ENCODE measurements around the gene CCSER2.
A peak's percentile ranks its signal among the peaks of the same experiment; 100 is the strongest.
"Not testable (repeated sequence)": the region's sequence is repeated elsewhere in the genome, so short reads cannot be mapped to it uniquely, and the experiment has no call there.

CCSER2 gene

DNA sequence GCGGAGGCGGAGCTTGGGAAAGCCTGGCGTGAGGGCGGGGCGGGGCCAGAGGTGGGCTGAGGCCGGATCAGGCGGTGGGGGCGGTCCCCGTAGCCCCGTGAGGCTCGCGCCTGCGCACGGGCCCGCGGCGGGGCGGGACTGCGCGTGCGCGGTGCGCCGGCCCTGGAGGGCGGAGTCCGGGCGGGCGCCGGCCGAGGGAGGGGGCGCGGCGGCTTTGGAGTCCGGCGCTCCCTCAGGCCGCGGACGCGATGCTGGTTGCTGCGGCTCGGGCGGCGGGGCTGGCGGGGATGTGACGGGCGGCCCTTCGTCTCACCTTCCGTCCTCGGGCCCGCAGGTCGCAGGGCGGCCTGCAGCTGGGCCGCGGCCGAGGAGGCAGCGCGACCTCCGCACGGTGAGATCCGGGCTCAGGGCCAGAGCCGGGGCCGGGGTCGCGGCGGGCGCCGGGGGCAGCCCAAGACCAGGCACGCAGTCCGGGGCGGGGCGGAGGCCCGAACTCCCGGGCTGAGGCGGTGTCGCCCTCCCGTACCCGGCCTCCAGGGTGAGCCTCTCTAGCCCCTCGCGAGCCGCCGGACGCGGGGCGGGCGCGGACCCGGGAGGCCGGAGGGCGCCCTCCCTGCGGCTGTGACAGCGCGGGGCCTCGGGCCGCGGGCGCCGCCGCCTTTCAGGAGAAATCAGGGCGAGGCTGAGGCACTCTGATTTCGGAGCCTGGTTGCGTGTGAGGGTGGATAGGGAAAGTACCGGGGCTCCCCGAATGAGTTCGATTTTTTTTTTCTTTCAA lies at the start of gene CCSER2:
TSS of gene CCSER2 (plus strand) at position 172 of the 778 bp plus-strand sequence. CDS start 42,464 bp downstream, outside the sequence.
- peak; percentile 28 for DNase-seq

GRCh38 chr10:84279876-84280475 lies 48.4 kb upstream of the CCSER2 start:
- not testable (repeated sequence) for DNase-seq

DNA sequence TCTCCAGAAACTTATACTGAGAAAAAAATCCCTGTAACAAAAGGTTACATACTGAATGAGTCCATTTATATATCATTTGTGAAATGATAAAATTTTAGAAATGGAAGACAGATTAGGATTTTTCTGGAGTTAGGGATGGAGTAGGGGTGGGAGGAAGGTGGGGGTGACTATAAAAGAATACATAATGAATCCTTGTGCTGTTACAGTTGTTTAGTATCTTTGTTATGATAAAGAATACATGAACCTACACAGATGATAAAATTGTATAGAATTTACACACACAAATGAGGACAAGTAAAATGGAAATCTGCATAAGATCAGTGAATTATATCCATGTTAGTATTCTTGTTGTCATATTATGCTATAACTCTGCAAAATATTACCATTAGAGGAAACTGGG lies 41.7 kb upstream of the CCSER2 start:
- no peak for DNase-seq

GRCh38 chr10:84288151-84288550 lies 40.2 kb upstream of the CCSER2 start:
- DNase-seq: no peak

- no peak for DNase-seq
These were observed 38.7 kb upstream of the CCSER2 start for GRCh38 chr10:84289521-84290200.

DNA sequence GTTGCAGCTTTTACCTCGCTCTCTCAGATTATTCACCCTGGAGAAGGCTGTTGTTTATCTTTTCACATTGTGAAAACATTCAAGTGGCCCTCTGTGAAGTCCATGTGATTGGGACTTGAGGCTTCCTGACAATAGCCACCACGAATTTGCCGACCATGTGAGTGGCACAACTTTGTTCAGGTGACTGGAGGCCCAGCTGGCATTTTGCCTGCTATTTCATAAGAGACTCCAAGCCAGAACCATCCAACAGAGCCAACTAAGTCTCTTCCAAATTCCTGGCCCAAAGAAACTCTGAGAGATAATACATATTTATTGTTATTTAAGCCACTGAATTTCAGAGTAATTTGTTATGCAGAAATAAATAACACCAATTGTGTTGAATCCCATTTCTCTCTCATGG lies 38.2 kb upstream of the CCSER2 start:
- peak; percentile 25 for DNase-seq

DNA sequence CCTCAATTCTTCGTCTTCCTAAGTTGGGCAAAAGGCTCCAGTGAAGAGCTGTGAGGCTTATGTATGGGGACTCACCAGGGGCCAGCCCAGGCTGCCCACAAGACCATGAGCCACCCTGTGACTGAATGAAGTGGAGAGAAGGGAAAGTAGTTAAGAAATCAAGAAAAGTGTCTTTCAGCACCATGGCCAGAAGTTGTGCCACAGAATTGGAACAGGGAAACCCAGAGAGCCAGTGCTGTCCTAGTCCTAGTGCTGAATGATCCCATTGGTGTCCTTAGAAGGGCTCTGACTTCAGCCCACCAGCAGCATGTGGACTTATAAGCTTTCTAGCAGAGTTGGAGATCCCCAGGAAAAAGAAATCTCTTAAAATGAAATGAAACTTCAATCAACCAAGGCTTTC lies 37.0 kb upstream of the CCSER2 start:
- DNase-seq: no peak

DNA sequence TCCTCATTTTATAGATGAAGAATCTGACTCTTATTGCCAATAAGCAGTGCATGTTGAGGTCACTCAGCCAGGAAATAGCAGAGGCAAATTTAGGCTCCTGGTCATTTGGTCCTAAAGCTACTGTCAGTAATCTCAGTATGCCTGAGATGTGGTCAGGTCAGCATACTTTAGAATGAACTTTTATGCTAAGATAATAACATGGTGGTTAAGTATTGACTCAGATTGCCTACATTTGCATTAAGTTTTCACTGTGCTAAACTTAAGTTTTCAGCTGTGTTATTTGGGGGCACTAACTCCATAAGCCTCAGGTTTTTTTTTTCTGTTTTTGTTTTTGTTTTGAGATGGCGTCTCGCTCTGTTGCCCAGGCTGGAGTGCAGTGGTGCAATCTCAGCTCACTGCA lies 35.9 kb upstream of the CCSER2 start:
- no peak for DNase-seq

- DNase-seq: no peak
These were observed 35.2 kb upstream of the CCSER2 start for GRCh38 chr10:84293171-84293570.

DNA sequence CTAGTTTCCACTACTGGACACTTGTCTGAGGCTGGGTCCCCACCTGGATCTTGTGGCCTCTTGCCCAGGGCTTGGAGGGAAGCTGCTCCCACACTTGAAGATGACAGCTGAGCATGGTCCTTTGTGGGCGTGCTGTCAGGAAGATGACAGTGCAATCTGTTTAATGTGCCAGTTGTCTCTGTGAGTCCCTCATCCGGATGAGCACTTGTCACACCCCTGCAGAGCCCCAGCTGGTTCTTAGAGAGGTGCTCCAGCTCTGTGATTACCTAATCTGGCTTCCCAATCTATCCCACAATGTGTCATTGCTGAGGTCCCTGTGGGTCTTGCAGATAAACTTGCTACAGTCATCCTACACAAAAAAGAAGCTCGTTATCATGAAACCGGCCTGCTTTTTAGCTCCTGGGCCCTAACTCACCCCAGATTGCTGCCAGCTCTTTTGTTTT lies 34.8 kb upstream of the CCSER2 start:
- no peak for DNase-seq

- DNase-seq: no peak
These were observed 33.5 kb upstream of the CCSER2 start for GRCh38 chr10:84294766-84295447.

GRCh38 chr10:84296091-84296981 lies 32.1 kb upstream of the CCSER2 start:
- no peak for DNase-seq

- no peak for DNase-seq
These were observed 30.3 kb upstream of the CCSER2 start for GRCh38 chr10:84298057-84298456.

DNA sequence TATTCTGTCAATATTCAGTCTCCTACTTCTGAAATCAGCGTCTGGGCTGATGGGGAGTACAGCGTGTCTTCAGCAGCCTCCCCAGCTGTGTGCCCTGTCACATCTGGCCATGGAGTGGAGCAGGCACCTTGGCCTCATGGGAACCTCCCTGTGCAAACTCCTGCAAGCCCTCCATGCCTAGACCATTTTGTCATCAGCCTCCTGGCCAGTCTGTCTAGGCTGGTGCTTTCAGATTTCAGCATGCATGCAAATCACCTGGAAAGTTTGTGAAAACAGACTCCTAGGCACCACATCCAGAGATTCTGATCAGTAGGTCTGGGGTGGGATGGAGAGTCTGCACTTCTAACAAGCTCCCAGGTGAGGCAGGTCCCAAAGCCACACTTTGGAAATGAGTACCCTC lies 26.2 kb upstream of the CCSER2 start:
- DNase-seq: no peak

DNA sequence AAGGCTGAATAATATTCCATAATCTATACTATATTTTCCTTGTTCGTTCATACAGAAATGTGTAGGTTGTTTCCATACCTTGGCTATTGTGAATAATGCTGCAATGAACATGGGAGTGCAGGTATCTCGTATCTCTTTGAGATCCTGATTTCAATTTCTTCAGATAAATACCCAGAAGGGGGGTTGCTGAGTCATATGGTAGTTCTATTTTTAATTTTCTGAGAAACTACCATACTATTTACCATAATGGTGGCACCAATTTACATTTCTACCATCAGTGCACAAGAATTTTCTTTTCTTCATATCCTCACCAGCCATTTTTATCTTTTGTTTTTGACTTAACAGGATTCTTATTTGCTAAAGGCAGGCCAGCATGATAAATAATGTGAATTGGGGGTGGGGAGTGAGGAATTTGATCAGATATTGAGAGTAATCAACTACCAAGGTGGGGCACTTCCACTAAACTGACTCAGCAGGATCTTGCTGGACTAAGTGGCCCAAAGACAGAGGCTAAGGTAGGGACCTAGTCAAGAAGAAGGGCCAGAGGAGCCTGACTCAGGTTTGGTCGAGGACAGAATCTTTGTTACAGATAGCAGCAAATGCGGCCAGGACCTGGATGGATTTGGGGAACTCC lies 21.5 kb upstream of the CCSER2 start:
- DNase-seq: no peak

DNA sequence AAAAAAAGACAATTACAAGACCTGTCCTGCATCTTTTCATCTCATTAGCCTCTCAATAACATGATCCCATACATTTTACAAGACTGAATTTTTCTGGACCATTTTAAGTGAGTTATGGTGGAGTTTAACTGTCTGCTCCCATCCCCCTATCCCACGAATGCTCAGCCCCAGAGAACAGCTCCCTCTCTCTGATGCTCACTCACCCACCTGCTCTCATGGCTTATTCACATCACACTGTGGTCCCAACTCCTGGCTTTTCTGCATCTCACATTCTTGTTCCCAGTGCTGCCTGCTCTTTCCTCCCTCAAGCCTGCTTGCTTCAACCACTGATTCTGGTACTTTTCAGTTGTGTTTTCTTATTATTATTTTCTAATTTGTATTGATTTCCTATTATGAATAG lies 20.4 kb upstream of the CCSER2 start:
- no peak for DNase-seq

DNA sequence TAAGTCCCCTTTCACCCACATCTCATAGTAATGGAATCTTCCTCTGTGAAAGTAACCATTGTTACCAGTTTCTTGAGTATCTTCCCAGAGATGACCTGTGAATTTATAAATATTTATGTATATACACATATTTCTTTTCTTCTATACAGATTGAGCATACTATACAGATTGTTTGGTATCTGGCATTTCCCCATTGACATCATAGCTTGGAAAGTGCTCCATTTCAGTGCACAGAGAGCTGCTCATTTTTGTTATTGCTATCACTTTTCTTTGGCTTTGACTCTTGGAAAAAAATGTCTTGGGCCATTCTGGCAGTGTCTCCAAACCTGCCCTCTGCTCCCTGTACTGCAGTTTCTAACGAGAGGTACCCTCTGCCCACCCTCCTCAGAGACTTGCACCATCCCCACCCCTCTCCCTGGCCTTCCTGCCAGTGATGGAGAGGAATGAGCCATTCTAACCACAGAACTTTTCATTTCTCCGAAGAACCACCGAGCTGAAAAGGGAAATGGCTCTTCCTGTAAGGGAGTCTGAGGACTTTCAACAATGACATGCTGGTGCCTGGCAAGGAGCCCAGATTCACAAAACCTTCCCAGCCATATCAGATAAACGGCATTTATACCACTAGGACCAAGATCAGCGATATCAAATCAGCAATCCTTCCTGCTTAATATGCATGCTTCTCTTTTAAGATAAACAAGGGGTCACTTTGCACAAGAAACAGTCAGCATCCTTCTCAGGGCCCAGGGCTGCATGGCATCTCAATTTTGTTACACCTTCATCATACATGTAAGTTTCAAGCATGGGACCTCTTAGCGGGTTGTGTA lies 19.7 kb upstream of the CCSER2 start:
- DNase-seq: peak; percentile 36

DNA sequence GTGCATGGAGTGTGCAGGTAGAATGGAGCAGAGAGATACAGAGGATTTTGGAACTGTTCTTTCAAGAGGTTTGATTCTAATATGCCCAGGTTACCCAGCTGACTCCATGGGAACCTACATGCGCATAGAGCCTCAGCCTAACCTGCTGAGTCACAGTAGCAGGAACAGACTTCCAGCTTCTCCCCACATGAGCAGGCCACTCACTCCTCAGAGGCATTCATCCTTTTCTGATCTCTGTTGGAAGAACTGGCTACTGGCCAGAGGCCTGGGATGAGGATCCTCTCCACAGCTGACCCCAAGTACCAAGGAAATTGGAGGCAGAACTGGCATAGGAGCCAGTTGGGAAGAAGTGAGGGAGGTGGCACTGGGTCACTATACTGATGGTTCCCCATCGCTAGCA lies 17.9 kb upstream of the CCSER2 start:
- DNase-seq: no peak

GRCh38 chr10:84311576-84311975 lies 16.8 kb upstream of the CCSER2 start:
- no peak for DNase-seq

DNA sequence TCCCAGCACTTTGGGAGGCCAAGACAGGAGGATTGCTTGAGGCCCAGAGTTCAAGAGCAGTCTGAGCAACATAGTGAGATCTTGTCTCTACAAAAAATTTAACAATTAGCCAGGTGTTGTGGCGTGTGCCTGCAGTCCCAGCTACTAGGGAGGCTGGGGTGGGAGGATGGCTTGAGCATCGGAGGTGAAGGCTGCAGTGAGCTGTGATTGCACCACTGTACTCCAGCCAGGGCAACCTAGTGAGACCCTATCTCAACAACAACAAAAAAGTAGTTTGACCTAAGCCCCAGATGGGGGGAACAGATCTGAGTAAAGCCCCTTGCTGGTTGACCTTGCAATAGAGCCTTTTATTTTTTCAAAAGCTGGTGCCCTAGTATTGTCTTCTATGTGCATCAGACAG lies 15.6 kb upstream of the CCSER2 start:
- no peak for DNase-seq

DNA sequence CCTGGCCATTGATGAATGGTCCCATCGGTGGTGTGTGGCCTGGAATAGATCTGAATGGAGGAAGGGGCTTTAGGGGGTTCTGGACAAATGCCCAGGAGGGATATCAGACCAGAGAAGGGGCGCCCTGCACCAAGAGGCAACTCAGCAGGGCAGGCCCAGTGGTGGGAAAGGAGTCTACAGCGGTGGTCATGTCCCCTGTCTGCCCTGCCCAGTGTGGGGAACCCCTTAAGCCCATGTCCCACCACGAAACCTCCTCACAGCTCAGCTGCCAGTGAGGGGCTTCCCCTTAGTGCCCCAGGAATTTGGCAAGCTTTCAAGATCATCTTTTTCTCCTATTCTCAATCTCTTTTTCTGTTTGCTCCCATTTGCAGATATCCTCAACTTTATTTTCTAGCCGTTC lies 14.1 kb upstream of the CCSER2 start:
- DNase-seq: no peak
